GM08714 (cell line): ENCODE data around the gene LRRC72.

Experiments
- H3K4me3 ChIP-seq: fragments of 200-500 bp; sonication (Bioruptor generic); 2 replicates; pipeline ENCODE4 v1.5.1; 2014; ENCODE audit warnings: mild to moderate bottlenecking, low read length, inconsistent platforms
- ZNF274 ChIP-seq: IDR thresholded peaks from 2 replicates; pipeline ENCODE4 v1.6.1; 2012; ENCODE audit warnings: mild to moderate bottlenecking, low read depth, low read length

Gene LRRC72

DNA sequence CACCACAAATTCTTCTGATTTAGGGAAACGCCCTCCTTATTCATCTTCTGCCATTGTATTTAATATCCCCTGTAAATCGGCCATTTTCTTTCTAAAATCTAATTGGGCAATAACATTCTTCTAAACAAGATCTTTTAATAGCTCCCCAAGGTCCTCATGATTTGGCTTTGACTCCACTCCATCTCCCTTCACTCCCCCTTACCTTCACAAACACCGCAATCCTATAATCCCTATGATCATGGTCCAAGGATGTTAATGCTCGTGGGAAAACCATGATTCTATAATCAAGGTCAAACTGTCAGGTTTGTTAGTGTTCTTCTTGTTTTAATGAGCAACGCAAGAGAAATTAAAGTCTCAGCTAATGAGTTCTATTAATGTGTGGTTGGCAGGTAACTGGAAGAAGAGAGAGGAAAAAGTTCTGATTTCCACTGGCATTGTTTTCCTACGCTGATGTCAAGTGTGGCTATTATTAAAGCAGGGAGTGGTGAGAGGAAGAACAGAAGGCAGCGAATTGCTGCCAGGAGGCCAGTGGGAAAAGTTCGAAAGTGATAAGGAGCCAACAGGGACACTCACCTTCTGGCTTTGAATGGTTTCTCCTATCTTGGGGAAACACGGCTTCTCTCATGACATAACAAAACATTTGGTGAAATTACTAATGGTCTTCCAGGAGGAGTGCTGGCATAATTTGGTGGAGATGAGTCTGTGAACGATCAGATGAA, 28.1 kb downstream of the LRRC72 start:
- H3K4me3 ChIP-seq = no peak overlapping the region
- TF ChIP-seq ZNF274 = no peak

DNA sequence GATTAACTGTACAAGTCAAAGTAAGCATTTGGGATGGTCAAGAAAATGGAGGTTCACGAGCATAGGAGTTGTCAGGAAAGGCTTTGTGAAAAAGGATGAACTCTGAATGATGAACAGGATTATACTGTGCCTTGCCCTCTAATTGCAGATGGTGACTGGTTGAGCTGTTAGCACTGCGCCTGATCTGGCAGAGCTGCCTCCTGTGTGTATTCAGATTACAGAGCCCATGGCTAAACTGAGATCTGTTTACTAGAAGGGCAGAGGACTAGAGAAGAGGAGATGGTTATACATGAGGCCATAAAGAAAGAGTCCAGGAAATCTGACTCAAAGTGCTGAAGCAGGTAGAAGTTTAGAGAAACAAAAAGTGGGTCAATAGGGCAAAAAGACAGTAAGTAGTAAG, 29.7 kb downstream of the LRRC72 start:
- TF ChIP-seq ZNF274 = no peak
- H3K4me3 ChIP-seq = no peak overlapping the region

DNA sequence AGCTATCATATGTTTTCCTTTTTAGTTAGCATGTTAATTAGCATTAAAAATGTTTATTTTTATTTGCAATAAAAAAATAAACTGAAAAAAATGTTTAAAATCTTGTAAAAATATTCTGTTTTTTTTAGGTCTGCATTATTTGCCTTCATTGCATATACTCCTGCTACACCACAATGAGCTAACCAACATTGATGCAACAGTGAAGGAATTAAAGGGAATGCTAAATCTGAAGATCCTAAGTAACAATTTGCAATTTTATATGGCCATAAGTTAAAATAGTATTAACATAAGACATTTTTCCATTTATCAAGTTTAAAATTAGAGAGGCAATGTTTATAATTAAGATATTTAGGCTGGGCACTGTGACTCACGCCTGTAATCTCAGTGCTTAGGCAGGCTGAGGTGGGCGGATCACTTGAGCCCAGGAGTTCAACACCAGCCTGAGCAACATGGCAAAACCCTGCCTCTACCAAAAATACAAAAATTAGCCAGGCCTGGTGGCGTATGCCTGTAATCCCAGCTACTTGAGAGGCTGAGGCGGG, 32.2 kb downstream of the LRRC72 start:
- no peak overlapping the region for H3K4me3 ChIP-seq
- no peak for TF ChIP-seq ZNF274

DNA sequence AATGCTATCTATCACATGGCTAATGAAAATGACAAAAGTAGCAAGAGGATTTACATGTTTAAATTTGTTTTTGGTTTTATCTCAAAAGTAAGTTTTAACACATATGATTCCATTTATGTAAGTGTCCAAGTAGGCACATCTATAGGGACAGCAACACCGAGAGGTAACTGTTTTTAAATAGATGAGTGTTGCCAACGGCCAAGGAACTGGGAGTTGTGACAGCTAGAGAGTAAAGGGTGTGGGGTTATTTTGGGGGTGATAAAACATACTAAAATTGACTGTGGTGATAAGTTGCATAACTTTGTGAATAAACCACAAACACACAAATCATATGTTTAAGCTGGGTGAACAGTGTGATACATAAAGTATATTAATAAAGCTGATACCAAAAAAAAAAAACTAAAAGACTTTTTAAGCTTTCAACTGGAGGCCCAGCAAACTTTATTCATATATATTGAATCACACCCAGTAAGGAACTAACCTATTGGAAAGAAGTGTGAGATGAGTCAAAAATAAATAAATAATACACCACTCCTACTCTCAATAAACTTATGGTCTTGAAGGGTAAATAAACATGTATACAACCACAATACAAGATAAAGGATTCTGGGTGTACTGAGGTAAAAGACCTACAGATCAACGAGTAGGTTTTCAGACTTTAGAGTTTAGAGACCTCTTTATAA, 33.0 kb downstream of the LRRC72 start:
- H3K4me3 ChIP-seq = no peak overlapping the region

DNA sequence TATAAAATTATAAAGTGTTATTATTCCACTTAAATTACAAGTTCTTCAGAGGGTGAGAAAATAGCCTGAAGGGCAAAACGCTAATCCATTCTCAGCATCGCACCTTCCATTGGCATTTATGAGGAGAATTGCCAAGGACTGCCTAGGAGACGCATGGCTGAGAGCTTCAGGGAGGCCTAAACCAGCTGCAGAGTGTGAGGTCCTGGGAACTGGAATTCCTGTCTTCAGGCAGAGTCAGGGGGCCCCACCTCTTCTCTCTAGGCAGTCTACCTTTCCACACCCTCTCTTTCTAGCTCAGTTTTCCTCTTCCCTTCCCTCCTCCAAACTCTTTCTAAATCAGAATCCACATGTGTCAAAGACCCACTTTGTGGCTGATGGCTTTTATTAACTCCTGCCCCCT, 35.3 kb downstream of the LRRC72 start:
- no peak for TF ChIP-seq ZNF274
- H3K4me3 ChIP-seq = no peak overlapping the region

More for the DNA sequence above, 33.0 kb downstream of the LRRC72 start:
- TF ChIP-seq ZNF274 = no peak

DNA sequence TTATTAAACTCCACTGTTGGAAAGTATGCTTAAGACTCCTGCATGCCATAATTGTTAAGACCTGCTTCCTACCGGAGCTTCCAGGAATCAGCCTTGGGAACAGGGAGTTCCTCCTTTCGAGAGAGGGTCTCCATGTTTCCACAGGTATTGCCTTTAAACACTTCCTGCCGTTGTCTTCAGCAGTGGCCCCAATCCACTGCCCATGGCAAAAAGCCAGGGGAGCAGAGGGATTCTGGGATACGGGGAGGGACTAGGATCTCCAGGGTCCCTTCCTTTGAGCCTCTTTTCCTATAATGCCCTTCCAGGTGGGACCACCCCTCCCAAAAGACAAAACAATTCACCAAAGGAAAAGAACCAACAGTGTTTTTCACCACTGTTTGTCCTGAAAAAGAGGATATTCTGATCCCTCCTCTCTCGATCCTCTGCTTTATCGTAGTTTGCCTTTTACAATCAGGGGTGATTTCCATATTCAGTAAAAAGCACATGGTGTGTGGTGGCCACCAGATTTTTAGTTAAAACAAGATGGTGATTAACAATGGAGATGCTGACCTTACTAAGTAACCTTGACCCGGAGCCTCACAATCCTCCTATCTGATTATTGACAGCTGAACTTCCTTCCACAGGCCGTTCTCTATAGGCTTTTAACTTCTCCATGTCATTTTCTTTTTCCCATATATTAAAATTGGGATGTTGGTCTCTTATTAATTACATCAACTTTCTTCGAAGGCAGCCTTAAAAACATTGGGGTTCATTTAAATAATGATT, 36.0 kb downstream of the LRRC72 start:
- no peak for TF ChIP-seq ZNF274
- H3K4me3 ChIP-seq = no peak overlapping the region

DNA sequence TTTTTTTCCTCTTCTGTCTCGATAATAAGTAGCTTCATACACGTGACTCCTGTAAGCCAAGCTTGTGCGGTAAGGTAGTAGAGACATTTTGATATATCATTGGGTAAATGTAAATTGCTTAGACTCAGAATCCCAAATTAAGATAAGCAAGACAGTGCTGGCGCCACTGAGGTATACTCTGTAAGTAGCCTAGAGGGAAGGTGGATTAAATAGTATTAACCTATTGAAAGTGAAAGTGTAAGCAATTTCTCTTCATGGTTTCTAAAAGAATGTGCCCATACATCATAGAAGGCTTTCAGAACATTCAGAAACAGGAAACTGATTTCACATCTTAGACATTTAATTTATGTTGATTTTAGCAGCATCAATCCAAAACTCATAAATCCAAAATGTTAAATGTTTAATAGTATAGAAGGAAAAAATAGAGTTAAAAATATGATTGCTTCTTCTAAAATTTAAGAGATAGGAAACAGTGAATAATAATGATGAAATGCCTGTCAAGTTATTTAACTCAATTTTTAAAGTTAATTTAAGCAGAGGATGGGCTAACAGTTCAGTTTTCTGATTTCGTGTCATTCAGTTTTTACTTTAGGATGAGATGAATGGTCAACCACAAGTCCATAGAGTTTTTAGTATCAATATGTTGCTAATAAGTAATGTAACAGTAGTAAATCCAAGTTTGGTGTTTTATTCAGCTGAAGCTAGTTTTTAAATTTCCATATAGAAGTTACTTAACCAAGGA, 36.8 kb downstream of the LRRC72 start:
- no peak for TF ChIP-seq ZNF274
- H3K4me3 ChIP-seq = no peak overlapping the region

DNA sequence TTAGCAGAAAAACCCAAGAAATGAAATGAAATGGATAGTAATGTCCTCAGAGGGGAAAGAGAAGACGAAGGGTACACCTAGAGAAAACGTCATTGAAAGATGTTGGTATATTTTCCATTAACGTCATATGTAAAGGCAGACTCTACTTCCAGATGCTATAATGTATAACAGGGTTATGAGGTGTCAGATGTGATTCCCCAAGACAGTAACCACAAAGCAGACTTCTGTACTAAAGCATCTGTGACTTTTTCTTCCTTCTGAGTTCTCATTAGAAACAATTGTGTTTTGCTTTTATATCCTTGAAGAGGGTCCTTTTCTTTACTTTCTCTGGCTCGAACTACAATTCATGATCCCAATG, 37.4 kb downstream of the LRRC72 start:
- no peak for TF ChIP-seq ZNF274
- H3K4me3 ChIP-seq = no peak overlapping the region

DNA sequence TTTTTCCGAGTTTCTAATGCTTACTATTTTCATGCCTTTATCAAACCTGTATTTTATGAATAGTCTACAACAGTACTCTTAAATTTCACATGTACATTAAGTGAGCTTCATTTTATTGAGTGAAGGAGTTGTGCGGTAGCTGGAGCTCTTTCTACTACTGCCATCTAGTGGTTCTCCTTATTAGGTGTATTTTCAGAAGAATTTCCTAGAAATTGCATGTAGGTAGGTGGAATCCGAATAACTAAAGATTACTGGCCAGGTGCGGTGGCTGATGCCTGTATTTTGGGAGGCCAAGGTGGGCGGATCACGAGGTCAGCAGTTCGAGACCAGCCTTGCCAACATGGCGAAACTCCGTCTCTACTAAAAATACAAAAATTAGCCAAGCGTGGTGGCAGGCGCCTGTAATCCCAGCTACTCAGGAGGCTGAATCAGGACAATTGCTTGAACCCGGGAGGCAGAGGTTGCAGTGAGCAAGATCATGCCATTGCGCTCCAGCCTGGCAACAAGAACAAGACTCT, 38.3 kb downstream of the LRRC72 start:
- no peak for TF ChIP-seq ZNF274

DNA sequence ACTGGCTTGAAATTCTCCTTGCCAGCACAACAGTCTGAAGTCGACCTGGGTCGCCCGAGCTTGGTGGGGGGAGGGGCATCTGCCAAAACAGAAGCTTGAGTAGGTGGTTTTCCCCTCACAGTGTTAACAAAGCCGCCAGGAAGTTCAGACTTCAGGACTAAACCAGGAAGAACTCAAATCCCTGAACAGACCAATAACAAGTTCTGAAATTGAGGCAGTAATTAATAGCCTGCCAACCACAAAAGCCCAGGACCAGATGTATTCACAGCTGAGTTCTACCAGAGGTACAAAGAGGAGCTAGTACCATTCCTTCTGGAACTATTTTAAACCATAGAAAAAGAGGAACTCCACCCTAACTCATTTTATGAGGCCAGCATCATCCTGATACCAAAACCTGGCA, 45.3 kb downstream of the LRRC72 start:
- no peak for TF ChIP-seq ZNF274
- no peak overlapping the region for H3K4me3 ChIP-seq

More for the DNA sequence above, 38.3 kb downstream of the LRRC72 start:
- H3K4me3 ChIP-seq = no peak overlapping the region

DNA sequence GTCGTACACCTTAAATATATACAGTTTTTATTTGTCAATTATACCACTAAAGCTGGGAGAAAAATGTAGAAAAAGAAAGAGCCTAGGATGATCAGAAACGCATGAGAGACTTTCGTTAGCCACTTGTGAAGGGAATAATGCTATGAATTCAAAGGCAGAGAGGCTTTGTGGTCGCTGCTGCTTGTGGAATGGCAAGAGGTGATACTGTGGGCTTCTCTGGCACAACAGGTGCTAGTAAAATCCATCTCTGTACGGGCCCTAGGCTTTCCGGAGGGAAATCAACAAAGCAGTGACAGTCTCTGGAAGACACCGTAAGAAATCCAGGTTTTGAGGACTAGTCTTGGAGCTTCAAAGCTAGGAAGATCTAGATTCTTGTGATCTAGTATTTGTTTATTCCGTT, 52.6 kb downstream of the LRRC72 start:
- H3K4me3 ChIP-seq = no peak overlapping the region
- no peak for TF ChIP-seq ZNF274

DNA sequence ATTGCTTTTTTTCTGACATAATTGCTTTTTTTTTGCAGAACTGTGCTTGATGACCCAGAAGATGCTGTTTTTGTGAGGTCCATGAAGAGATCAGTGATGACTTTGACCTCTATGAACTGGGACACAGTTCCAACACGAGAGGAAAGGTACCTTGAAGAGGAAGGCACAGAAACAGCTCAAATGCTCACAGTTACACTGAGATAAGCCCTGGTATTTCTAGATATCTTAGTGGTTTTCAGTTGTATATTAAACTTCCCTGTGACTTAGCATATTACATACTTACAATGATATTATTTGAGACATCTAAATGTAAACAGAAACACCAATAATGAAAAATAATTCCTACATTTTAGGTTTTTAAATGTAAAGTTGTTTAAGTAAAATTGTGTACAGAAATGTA, 54.7 kb downstream of the LRRC72 start:
- H3K4me3 ChIP-seq = no peak overlapping the region
- TF ChIP-seq ZNF274 = no peak

DNA sequence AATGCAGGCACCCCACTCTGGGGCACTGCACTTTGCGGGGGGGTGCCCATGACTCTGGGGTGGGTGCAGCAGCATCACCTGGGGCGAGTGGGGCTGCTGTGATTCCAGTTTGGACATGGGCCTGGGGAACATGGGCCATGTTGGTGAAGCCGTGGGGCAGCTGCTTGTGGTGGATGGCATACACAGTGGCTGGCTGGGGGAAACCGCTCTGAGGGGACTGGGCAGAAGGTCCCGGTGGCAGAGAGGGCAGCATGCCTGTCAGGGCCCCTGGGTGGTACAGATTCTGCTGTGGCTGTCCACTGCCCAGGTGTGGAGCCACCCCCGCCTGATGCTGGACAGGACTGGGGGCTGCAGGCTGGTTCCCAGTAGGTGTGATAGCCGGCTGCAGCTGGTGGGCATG, 57.2 kb downstream of the LRRC72 start:
- TF ChIP-seq ZNF274 = no peak
- no peak overlapping the region for H3K4me3 ChIP-seq

DNA sequence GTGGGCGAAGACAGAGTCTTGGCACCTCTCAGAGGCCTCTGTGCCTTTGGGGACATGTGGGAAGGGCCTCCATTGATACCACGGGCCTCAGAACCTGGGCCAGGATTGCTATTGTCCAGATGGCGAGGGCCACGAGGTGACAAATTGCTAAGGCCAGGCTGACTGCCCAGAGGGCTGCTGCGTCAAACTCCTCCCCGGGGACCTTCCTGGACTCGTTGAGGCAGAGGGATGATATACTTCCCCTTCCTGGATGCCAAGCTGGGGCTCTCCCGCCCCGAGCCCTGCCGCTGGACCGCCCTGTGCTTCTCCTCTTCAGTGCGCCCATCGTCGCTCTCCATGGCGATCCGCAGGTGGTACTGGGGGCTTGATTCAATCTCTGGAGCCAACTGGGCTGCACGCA, 58.9 kb downstream of the LRRC72 start:
- no peak for TF ChIP-seq ZNF274
- H3K4me3 ChIP-seq = no peak overlapping the region
